ENCODE results near the gene IFNA2.
"Not testable (repeated sequence)": the region's sequence is repeated elsewhere in the genome, so short reads cannot be mapped to it uniquely, and the experiment has no call there.

The IFNA2 gene

GRCh38 chr9:21381448-21382339, 3.5 kb downstream of the IFNA2 start:
- DNase-seq (ENCODE audit: low read depth in 3 of 3), result no peak

DNA sequence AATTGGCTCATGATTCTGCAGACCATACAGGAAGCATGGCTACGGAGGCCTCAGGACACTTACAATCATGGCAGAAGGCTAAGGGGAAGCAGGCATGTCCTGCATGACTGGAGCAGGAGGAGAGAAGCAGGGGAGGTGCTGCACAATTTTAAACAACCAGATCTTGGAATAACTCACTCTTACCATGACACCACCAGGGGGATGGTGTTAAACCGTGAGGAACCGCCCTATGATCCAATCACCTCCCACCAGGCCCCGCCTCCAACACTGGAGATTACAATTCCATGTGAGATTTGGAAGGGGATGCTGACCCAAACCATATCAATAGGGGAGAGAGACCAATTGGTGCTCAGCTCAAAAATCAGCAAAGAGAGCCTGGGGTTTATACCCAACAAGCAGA, 13.7 kb downstream of the IFNA2 start:
- not testable (repeated sequence) for DNase-seq (ENCODE audit: low read depth in 3 of 3)

- no peak for DNase-seq (ENCODE audit: low read depth in 3 of 3)
Measured at GRCh38 chr9:21367957-21368356, 17.2 kb downstream of the IFNA2 start, which contains the start of gene IFNA13. IFNA13 (minus strand) TSS chr9:21368057; CDS start chr9:21368010, 47 bp downstream.

DNA sequence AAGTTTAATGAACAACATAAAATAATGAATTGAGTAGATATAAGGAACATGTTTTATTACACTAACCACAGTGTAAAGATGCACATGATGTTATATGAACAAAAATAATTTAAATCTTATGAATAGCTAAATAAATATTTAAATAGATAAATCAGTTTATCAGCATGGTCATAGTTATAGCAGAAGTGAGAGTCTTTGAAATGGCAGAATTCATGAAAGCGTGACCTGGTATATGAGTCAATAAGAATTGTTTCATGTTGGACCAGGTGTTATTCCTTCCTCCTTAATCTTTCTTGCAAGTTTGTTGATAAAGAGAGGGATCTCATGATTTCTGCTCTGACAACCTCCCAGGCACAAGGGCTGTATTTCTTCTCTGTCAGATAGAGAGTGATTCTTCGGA, 18.0 kb downstream of the IFNA2 start:
- DNase-seq (ENCODE audit: low read depth in 3 of 3), result not testable (repeated sequence)

GRCh38 chr9:21362287-21362686, 22.9 kb downstream of the IFNA2 start:
- DNase-seq (ENCODE audit: low read depth in 3 of 3), result no peak

DNA sequence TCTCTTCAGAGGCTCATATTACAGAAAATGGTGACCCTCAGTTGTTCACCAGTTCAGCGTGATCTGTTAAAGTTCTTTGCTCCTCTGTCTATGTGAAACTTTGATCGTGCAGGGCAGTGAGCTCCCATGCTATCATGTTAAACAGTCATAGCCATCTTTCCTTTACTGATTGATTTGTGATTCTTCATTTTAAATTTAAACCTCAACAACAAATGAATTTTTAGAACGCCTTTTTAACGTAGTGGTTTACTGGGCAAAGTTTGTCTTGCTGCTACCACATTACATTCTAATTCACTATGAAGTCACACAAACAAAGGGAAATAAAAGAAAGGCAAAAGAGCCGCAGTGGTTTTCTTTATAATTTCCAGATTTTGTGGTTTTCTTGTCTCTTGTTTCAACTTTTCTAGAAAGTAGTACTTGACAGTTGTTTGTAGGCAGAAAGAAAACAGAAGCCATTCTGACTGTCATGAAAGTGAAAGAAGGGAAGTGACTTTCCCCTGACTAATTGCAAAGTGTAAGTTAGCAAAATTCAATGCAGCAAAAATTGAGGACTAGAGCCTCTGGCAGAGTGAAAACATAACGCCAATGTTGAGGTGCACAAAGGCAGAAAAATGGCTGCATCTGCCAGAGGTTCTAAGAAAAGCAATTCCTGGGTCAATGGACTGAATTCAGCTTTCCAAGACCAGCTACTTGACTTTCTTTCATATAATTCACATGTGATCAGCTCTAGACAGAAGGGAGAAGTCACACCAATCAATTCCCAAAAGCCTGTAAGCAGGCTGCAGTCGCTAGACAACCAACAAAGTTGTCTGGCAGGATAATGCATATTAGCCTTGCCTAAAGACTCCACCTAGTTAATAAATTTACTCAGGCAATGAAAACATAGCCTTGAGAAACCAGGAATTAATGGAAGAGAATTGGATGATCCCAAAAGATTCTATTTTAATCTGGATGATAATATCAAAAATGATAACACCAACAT, 27.4 kb downstream of the IFNA2 start:
- DNase-seq (ENCODE audit: low read depth in 3 of 3), result peak in 1 of 3 experiments; percentile 1

- no peak for DNase-seq (ENCODE audit: low read depth in 3 of 3)
Measured at GRCh38 chr9:21350787-21351186, 34.4 kb downstream of the IFNA2 start, which contains the start of gene IFNA6. IFNA6 (minus strand) TSS chr9:21350887; CDS start chr9:21350887, 0 bp downstream.

GRCh38 chr9:21348430-21348970, 36.7 kb downstream of the IFNA2 start:
- no peak for DNase-seq (ENCODE audit: low read depth in 3 of 3)

DNA sequence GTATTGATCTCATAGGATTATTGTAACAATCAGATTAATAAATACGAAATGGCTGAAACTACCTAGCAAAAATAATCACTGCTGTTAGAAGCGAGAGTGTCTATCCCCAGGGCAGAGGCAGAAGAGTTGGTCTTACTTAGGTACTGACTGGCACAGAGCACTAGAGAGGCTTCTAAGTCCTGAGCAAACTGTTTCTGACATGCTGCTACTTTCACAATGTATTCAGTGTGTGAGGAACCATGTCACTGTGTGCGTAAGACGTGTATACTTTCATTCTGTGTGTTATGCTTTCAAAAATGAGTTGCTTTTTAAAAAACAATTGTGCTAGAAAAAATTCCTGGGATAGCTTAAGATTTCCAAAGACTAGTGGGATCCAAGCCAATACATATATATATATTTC, 44.5 kb downstream of the IFNA2 start:
- no peak for DNase-seq (ENCODE audit: low read depth in 3 of 3)

GRCh38 chr9:21336457-21336856, 48.7 kb downstream of the IFNA2 start:
- DNase-seq (ENCODE audit: low read depth in 3 of 3), result no peak

DNA sequence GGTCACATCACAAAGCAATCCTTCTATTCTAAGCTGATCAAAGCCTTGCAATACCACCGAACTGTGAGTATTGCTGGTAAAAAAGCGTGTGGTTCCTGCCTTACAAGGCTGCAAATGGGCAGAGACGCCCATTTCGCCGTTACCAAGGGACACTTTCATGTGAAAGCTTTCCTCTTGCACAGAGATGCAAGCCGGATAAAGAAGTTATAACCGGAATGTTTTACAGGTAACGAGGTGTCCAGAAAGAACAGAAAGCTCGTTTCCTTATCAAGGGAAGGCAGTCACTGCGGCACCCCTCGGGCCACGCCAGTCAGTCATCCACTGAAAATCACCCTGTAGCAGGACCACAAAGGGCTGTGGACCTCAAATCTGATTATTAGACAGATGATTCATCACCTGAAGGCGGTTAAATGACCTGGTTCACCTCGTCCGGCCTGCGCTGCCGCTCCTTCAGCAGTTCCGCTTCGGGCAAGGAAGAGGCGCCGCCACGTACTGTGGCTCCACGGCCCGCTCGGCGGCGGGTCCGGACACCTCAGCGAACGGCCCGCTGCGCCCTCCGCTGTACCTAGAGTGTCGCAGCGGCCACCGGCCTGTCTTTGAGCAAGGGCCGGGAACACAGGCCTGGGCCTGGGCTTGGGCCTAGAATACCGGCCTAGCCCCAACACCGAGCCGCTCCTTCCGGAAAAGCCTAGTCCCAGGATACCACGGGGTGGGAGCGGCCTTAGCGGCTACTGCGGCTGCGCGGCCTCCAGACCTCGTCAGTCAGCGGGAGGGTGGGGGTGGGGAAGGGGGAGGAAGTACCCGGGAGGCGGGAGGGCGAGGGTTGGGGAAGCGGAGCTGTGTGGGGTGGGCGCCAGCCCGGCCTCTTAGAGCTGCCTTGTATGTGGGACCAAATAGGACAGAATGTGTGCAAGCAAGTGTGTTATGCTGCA, 50.2 kb downstream of the IFNA2 start, which contains the start of gene KLHL9:
TSS of gene KLHL9 (minus strand) at position 704 of the 932 bp plus-strand sequence. CDS start at position 159, 545 bp downstream.
- peak; percentile 72 to 87 (median 81) for DNase-seq (ENCODE audit: low read depth in 3 of 3)
